Measurements from ENCODE around the gene HLA-DQA1. TPM values are rescaled to one million over a fixed set of nuclear protein-coding genes. Genes with fewer than 3 reads are reported as not detected.
A peak's percentile ranks its signal among the peaks of the same experiment; 100 is the strongest.
"Not testable (repeated sequence)": the region's sequence is repeated elsewhere in the genome, so short reads cannot be mapped to it uniquely, and the experiment has no call there.

Gene HLA-DQA1
- total RNA-seq: 628 and 664 TPM in 2 replicates

DNA sequence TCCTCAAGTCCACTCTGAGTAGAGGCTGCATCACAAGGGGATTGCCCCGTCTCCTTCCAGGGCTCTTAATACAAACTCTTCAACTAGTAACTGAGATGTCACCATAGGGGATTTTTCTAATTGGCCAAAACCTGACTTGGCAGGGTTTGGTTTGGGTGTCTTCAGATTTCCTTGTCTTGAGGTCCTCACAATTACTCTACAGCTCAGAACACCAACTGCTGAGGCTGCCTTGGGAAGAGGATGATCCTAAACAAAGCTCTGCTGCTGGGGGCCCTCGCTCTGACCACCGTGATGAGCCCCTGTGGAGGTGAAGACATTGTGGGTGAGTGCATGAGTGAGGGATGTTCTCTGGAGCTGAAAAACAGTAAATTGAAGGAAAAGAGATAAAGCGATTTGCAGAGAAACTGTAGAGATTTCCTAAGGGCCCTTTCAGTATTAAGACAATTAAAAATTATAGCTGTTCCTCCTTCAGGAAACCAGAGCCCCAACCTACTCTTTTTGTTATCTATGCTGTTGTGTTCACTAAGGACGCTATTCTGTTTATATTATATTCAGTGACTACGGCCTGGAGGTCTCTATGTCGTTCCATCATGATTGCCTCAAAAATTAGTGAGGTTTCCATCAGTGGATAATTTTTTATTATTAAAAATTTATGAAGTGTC is at the start of gene HLA-DQA1:
TSS of gene HLA-DQA1 (plus strand) at position 188 of the 662 bp plus-strand sequence. CDS start at position 241, 53 bp downstream.
- Mint-ChIP-seq H3K27ac (peak within 1 kb of the TSS; percentile 100), H3K4me3 (peak within 1 kb of the TSS; percentile 100), H3K9me3 (no peaks in the 10 kb centered on the region), H3K4me1 (peaks cover 72% of the 10 kb centered on the region), H3K27me3 (no peaks in the 10 kb centered on the region), H3K36me3 (ENCODE audit: low read depth) (peaks cover 64% of the 10 kb centered on the region)
- CTCF ChIA-PET: interaction anchor here (0.8 to 1.5 kb wide), 5 partner anchors 14 to 205 kb away, joined by 3 to 5 read pairs (median 3); no protein-coding TSS in a partner anchor
- TF ChIP-seq, protein P1, sequence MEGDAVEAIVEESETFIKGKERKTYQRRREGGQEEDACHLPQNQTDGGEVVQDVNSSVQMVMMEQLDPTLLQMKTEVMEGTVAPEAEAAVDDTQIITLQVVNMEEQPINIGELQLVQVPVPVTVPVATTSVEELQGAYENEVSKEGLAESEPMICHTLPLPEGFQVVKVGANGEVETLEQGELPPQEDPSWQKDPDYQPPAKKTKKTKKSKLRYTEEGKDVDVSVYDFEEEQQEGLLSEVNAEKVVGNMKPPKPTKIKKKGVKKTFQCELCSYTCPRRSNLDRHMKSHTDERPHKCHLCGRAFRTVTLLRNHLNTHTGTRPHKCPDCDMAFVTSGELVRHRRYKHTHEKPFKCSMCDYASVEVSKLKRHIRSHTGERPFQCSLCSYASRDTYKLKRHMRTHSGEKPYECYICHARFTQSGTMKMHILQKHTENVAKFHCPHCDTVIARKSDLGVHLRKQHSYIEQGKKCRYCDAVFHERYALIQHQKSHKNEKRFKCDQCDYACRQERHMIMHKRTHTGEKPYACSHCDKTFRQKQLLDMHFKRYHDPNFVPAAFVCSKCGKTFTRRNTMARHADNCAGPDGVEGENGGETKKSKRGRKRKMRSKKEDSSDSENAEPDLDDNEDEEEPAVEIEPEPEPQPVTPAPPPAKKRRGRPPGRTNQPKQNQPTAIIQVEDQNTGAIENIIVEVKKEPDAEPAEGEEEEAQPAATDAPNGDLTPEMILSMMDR (IDR thresholded peaks at IDR 0.05): no peak
- DNase-seq: no peak
- POLR2A ChIA-PET: interaction anchor here (0.6 to 15.2 kb wide), 42 partner anchors 9 to 337 kb away, joined by 3 to 360 read pairs (median 5); partner anchors contain the start of genes HLA-DQA2, HLA-DQB1, HLA-DRA and HLA-DRB1
- intact Hi-C loops (cut with micrococcal nuclease): loop anchor here (1.0 to 2.0 kb wide), 4 partner anchors 9 to 33 kb away; no protein-coding TSS in a partner anchor
- ATAC-seq (ENCODE audit: low read depth): peak; percentile 85

DNA sequence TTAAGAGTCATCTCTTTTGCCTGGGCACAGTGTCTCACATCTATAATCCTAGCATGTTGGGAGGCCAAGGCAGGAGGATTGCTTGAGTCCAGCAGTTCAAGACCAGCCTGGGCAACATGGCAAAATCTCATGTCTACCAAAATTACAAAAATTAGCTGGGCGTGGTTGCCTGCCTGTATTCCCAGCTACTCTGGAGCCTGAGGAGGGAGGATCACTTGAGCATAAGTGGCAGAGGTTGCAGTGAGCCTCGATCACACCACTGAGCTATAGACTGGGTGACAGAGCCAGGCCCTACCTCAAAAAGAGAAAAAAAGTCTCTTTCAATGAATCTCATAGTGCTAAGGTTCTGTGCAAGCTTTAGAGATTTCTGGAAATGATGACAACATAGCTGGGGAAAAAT is 49.0 kb upstream of the HLA-DQA1 start:
- Mint-ChIP-seq H3K4me3 (peak overlapping the region; percentile 91), H3K27ac (peak overlapping the region; percentile 98), H3K36me3 (ENCODE audit: low read depth) (peaks cover 46% of the 10 kb centered on the region), H3K4me1 (peaks cover 67% of the 10 kb centered on the region), H3K9me3 (no peaks in the 10 kb centered on the region), H3K27me3 (no peaks in the 10 kb centered on the region)
- DNase-seq (no peak), ATAC-seq (ENCODE audit: low read depth) (no peak)
- ChIA-PET CTCF (interaction anchor here (1.0 to 1.2 kb wide), 2 partner anchors 34 to 59 kb away, joined by 3 read pairs; no protein-coding TSS in a partner anchor), POLR2A (interaction anchor here (0.7 to 7.6 kb wide), 18 partner anchors 14 to 148 kb away, joined by 3 to 180 read pairs (median 6); partner anchors contain the start of genes HLA-DQA1, HLA-DRA and HLA-DRB5)
- intact Hi-C loops (cut with micrococcal nuclease): loop anchor here (5.0 kb wide), 1 partner anchor 151 kb away; the partner anchor contains the start of gene HLA-DRA
- TF ChIP-seq, protein P1 (IDR thresholded peaks at IDR 0.05): no peak

DNA sequence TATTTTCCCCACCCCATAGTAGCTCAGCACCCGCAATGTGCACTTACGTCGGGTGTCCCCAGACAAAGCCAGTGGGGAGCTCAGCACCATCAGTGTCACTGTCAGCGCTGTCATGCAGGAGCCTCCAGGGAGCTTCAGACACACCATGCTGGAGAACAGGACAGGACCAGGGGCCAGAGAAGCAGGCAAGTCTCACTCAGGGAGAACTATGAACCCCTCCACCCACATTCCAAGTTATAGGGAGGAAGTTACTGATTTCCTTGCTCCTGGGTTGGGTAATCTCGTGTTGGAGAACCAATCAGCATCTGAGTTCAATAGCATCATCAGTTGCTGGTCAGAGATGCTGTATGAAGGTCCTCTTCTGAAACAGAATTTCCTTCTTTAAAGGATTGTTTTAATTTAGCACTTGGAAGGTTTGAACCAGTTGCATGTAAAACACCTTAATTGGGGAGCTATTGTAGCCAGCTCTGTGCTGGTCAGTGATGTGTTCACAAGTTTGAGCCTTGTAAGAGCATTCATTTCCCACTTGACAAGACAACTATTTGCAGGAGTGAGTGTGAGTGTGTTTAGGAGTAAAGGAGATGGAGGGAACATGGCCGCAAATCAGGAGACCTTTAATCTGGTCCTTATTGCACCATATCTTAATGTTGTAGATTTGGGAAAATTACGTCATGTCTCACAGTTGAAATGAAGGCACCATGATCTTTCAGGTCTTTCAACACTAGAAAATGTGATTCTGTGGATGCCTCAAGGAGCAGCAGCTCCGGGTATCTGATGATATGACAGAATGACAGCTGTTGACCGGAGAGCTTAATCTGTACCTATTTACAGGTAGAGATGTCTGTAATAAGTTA is 47.4 kb upstream of the HLA-DQA1 start, which contains the start of gene HLA-DRB1:
TSS of gene HLA-DRB1 (minus strand) at position 253 of the 854 bp plus-strand sequence. CDS start at position 147, 106 bp downstream.
- Mint-ChIP-seq H3K36me3 (ENCODE audit: low read depth) (peaks cover 38% of the 10 kb centered on the region), H3K27ac (peak within 1 kb of the TSS; percentile 98), H3K4me3 (peak within 1 kb of the TSS; percentile 91), H3K9me3 (no peaks in the 10 kb centered on the region), H3K27me3 (no peaks in the 10 kb centered on the region), H3K4me1 (peaks cover 66% of the 10 kb centered on the region)
- CTCF ChIA-PET: no interaction called here
- DNase-seq (no peak), ATAC-seq (ENCODE audit: low read depth) (peak; percentile 93)
- TF ChIP-seq, protein P1 (IDR thresholded peaks at IDR 0.05): no peak
- intact Hi-C loops (cut with micrococcal nuclease): loop anchor here (2.0 to 5.0 kb wide), 2 partner anchors 15 to 153 kb away; partner anchors contain the start of gene HLA-DRA
- POLR2A ChIA-PET: interaction anchor here (0.6 to 7.6 kb wide), 24 partner anchors 9 to 152 kb away, joined by 3 to 180 read pairs (median 5); partner anchors contain the start of genes HLA-DQA1, HLA-DRA and HLA-DRB5

DNA sequence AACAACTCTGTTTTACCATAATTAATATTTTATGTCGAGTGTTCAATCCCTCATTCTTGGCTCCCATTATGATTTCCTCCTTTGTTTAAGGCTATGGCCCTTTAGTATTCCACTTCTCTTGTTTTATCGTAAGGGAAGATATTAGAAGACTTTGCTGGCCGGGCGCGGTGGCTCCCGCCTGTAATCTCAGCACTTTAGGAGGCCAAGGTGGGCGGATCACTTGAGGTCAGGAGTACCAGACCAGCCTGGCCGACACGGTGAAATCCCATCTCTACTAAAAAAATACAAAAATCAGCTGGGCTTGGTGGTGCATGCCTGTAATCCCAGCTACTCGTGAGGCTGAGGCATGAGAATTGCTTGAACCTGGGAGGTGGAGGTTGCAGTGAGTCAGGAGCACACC is 46.5 kb upstream of the HLA-DQA1 start:
- H3K4me3 Mint-ChIP-seq; H3K27me3 Mint-ChIP-seq; ATAC-seq (ENCODE audit: low read depth); DNase-seq; CTCF ChIA-PET; H3K9me3 Mint-ChIP-seq: not testable (repeated sequence)
- intact Hi-C loops (cut with micrococcal nuclease): loop anchor here (2.0 kb wide), 1 partner anchor 14 kb away; no protein-coding TSS in a partner anchor
- H3K36me3 Mint-ChIP-seq (ENCODE audit: low read depth): peaks cover 30% of the 10 kb centered on the region
- H3K4me1 Mint-ChIP-seq: peaks cover 59% of the 10 kb centered on the region
- H3K27ac Mint-ChIP-seq: peak overlapping the region; percentile 98
- POLR2A ChIA-PET: interaction anchor here (1.0 to 7.6 kb wide), 10 partner anchors 9 to 108 kb away, joined by 3 to 180 read pairs (median 7); partner anchors contain the start of genes HLA-DQA1 and HLA-DRB5

DNA sequence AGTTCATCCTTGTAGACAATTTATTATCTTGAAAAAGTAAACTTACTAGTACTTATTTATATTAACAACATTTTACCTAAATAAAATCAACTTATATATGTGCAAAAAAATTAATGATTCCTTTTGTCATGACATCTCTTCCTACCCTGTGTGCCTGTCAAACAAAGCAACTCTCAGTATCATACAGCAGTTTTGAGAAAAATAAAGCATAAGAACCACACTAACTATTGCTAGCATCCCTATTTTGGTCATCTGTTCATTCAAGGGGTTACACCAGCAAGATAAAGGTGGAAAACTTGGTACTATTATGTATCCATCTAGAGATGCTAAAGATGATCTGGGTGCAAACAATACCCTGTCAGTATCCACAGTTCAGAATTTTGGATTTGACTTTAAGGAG is 40.2 kb upstream of the HLA-DQA1 start:
- Mint-ChIP-seq H3K27me3 (no peaks in the 10 kb centered on the region), H3K9me3 (peaks cover 2% of the 10 kb centered on the region), H3K4me3 (no peak overlapping the region), H3K36me3 (ENCODE audit: low read depth) (peaks cover 3% of the 10 kb centered on the region), H3K27ac (no peak overlapping the region), H3K4me1 (peaks cover 49% of the 10 kb centered on the region)
- TF ChIP-seq, protein P1 (IDR thresholded peaks at IDR 0.05): no peak
- POLR2A ChIA-PET: interaction anchor here (0.7 to 2.9 kb wide), 6 partner anchors 11 to 461 kb away, joined by 3 to 13 read pairs (median 6); partner anchors contain the start of genes HLA-DQA1 and TAP2
- DNase-seq: no peak
- CTCF ChIA-PET: no interaction called here
- intact Hi-C loops (cut with micrococcal nuclease): no loop called here
- ATAC-seq (ENCODE audit: low read depth): no peak
